WTC11 (cell line): ENCODE measurements around the gene AHRR. TPM values are rescaled to one million over a fixed set of nuclear protein-coding genes. Genes with fewer than 3 reads are reported as not detected.
A peak's percentile ranks its signal among the peaks of the same experiment; 100 is the strongest.
"Not testable (repeated sequence)": the region's sequence is repeated elsewhere in the genome, so short reads cannot be mapped to it uniquely, and the experiment has no call there.

ENCODE experiments used
- ATAC-seq: fragments of 200-7000 bp; cut with Tn5 transposase; 2 replicates; pipeline ENCODE4 v1.10.0; 2021; ENCODE audit warnings: mild to moderate bottlenecking, moderate library complexity
- CTCF ChIA-PET: fragments of 300-600 bp; sonication (Branson Sonifier 250); formaldehyde crosslinking; loops from one replicate; lab custom pipeline; 2021; ENCODE audit warnings: antibody characterized with exemption; lab: Charles Lee
- POLR2A ChIA-PET: fragments of 350-600 bp; sonication (Branson Sonifier 250); formaldehyde crosslinking; loops from one replicate; lab custom pipeline; 2021; ENCODE audit warnings: antibody characterized with exemption; lab: Charles Lee
- DNase-seq: peaks from one replicate; pipeline ENCODE4 v3.0.0; 2021; ENCODE audit warnings: low spot score
- H3K27ac Mint-ChIP-seq: 2 replicates; pipeline ENCODE4 v1.8.0; 2021; ENCODE audit warnings: mixed read lengths
- H3K27me3 Mint-ChIP-seq: 2 replicates; pipeline ENCODE4 v1.8.0; 2021; ENCODE audit warnings: low read depth, mild to moderate bottlenecking, moderate library complexity, mixed read lengths
- H3K36me3 Mint-ChIP-seq: 2 replicates; pipeline ENCODE4 v1.8.0; 2021; ENCODE audit warnings: mixed read lengths
- H3K4me1 Mint-ChIP-seq: 2 replicates; pipeline ENCODE4 v1.8.0; 2022; ENCODE audit warnings: mixed read lengths
- H3K4me3 Mint-ChIP-seq: 2 replicates; pipeline ENCODE4 v1.8.0; 2021; ENCODE audit warnings: mild to moderate bottlenecking, moderate library complexity, mixed read lengths
- H3K9me3 Mint-ChIP-seq: 2 replicates; pipeline ENCODE4 v1.8.0; 2021; ENCODE audit warnings: mixed read lengths
- CREB1 ChIP-seq: sonication (generic); formaldehyde crosslinking; IDR thresholded peaks from 2 replicates; pipeline ENCODE4 v1.8.0; 2023; ENCODE audit warnings: mild to moderate bottlenecking, missing genetic modification reagents
- FOXJ3 ChIP-seq: sonication (generic); formaldehyde crosslinking; IDR thresholded peaks from 2 replicates; pipeline ENCODE4 v1.9.0; 2021; ENCODE audit warnings: missing genetic modification reagents, mild to moderate bottlenecking, borderline replicate concordance
- GTF2I ChIP-seq: fragments of 250-450 bp; sonication (Bioruptor Pico); conservative IDR thresholded peaks from 2 replicates; pipeline ENCODE4 v1.4.0; 2021; ENCODE audit warnings: mild to moderate bottlenecking
- JAZF1 ChIP-seq: fragments of 250-450 bp; sonication (Bioruptor Pico); IDR thresholded peaks from 2 replicates; pipeline ENCODE4 v1.9.0; 2021; ENCODE audit warnings: moderate library complexity, mild to moderate bottlenecking, inconsistent platforms
- NFE2L1 ChIP-seq: sonication (generic); formaldehyde crosslinking; IDR thresholded peaks from 2 replicates; pipeline ENCODE4 v1.8.1; 2023; ENCODE audit warnings: missing genetic modification reagents
- NR2C2 ChIP-seq: sonication (generic); formaldehyde crosslinking; IDR thresholded peaks from 2 replicates; pipeline ENCODE4 v1.8.0; 2022; ENCODE audit warnings: mild to moderate bottlenecking, missing genetic modification reagents
- OVOL2 ChIP-seq: fragments of 250-450 bp; sonication (Bioruptor Pico); IDR thresholded peaks from 2 replicates; pipeline ENCODE4 v1.9.0; 2021; ENCODE audit warnings: mild to moderate bottlenecking, borderline replicate concordance
- RELA ChIP-seq: sonication (generic); formaldehyde crosslinking; IDR thresholded peaks from 2 replicates; pipeline ENCODE4 v1.8.1; 2022; ENCODE audit warnings: missing genetic modification reagents, mild to moderate bottlenecking, borderline replicate concordance
- SMAD3 ChIP-seq: sonication (generic); formaldehyde crosslinking; IDR thresholded peaks from 2 replicates; pipeline ENCODE4 v1.8.0; 2022; ENCODE audit warnings: missing genetic modification reagents, mild to moderate bottlenecking, borderline replicate concordance
- SOX15 ChIP-seq: fragments of 250-450 bp; sonication (Bioruptor Pico); IDR thresholded peaks from 2 replicates; pipeline ENCODE4 v1.9.0; 2021; ENCODE audit warnings: mild to moderate bottlenecking
- TEAD1 ChIP-seq: sonication (generic); formaldehyde crosslinking; IDR thresholded peaks from 2 replicates; pipeline ENCODE4 v1.8.0; 2022; ENCODE audit warnings: mild to moderate bottlenecking, missing genetic modification reagents
- ZNF263 ChIP-seq: sonication (generic); formaldehyde crosslinking; IDR thresholded peaks from 2 replicates; pipeline ENCODE4 v1.8.1; 2022; ENCODE audit warnings: low read depth, mild to moderate bottlenecking, moderate library complexity, missing genetic modification reagents
- ZNF317 ChIP-seq: sonication (generic); formaldehyde crosslinking; IDR thresholded peaks from 2 replicates; pipeline ENCODE4 v1.8.1; 2023; ENCODE audit warnings: low read depth, mild to moderate bottlenecking, moderate library complexity, missing genetic modification reagents, borderline replicate concordance
- ZNF416 ChIP-seq: fragments of 250-450 bp; sonication (Bioruptor Pico); IDR thresholded peaks from 2 replicates; pipeline ENCODE4 v1.9.0; 2021; ENCODE audit warnings: mild to moderate bottlenecking, inconsistent platforms
- total RNA-seq: library from RNA; stranded (reverse); gene quantifications from 3 replicates; pipeline ENCODE4 v1.2.3, GENCODE V29; 2021
- TF ChIP-seq, protein P1 (sequence below): sonication (generic); formaldehyde crosslinking; IDR thresholded peaks from 2 replicates; pipeline ENCODE4 v1.8.1; 2023; ENCODE audit warnings: mild to moderate bottlenecking, missing genetic modification reagents, moderate library complexity
- TF ChIP-seq, protein P2 (sequence below): sonication (generic); formaldehyde crosslinking; IDR thresholded peaks from 2 replicates; pipeline ENCODE4 v1.8.1; 2022; ENCODE audit warnings: low read depth, missing genetic modification reagents, borderline replicate concordance
- TF ChIP-seq, protein P3 (sequence below): sonication (generic); formaldehyde crosslinking; IDR thresholded peaks from 2 replicates; pipeline ENCODE4 v1.8.1; 2022; ENCODE audit warnings: mild to moderate bottlenecking, missing genetic modification reagents, moderate library complexity, borderline replicate concordance
- TF ChIP-seq, protein P4 (sequence below): fragments of 250-450 bp; sonication (Bioruptor Pico); IDR thresholded peaks from 2 replicates; pipeline ENCODE4 v1.9.0; 2021; ENCODE audit warnings: mild to moderate bottlenecking
- TF ChIP-seq, protein P5 (sequence below): fragments of 250-450 bp; sonication (Bioruptor Pico); IDR thresholded peaks from 2 replicates; pipeline ENCODE4 v2.1.2; 2022; ENCODE audit warnings: mild to moderate bottlenecking, moderate library complexity
- TF ChIP-seq, protein P6 (sequence below): sonication (generic); formaldehyde crosslinking; IDR thresholded peaks from 2 replicates; pipeline ENCODE4 v1.8.0; 2022; ENCODE audit warnings: mild to moderate bottlenecking, missing genetic modification reagents
- TF ChIP-seq, protein P7 (sequence below): sonication (generic); formaldehyde crosslinking; IDR thresholded peaks from 2 replicates; pipeline ENCODE4 v1.8.0; 2022; ENCODE audit warnings: mild to moderate bottlenecking, missing genetic modification reagents

AHRR gene
- total RNA-seq, 1 experiment from 2014 or later, result 4.5 TPM

DNA sequence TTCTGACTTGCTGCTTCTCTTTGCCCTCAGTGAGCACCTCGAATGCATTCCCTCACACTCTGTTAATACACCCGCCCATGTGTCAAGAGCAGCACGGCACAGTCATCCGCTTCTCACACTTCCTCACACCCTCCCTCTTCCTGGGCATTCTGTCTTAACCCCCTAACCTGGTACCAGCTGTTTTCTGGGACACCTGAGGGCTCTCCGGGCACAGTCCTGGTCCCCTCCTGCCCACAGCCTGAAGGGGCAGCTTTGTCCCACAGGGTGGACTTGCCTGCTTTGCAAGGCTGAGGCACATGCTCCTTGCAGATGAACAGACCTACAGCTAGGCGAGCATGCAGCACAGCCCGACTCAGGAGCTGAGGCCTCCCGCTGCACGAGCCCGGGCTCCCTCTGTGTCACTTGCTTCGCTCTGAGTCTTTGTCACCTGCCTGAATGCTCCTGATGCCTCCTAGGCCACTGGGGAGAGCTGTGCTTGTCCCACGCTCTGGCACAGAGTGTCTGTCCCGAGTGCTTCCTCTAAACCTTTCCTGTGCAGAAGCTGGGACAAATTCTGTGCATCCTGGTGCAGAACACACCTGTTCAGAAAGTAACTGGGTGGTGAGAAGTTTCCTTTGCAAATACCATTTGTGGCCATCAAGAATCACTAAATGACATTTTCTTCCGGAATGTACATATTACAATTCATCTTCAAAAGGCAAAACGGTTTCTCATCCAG lies 47.8 kb downstream of the AHRR start (continued):
- TF ChIP-seq, protein P1, sequence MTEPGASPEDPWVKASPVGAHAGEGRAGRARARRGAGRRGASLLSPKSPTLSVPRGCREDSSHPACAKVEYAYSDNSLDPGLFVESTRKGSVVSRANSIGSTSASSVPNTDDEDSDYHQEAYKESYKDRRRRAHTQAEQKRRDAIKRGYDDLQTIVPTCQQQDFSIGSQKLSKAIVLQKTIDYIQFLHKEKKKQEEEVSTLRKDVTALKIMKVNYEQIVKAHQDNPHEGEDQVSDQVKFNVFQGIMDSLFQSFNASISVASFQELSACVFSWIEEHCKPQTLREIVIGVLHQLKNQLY, result no peak
- TF ChIP-seq, protein P2, sequence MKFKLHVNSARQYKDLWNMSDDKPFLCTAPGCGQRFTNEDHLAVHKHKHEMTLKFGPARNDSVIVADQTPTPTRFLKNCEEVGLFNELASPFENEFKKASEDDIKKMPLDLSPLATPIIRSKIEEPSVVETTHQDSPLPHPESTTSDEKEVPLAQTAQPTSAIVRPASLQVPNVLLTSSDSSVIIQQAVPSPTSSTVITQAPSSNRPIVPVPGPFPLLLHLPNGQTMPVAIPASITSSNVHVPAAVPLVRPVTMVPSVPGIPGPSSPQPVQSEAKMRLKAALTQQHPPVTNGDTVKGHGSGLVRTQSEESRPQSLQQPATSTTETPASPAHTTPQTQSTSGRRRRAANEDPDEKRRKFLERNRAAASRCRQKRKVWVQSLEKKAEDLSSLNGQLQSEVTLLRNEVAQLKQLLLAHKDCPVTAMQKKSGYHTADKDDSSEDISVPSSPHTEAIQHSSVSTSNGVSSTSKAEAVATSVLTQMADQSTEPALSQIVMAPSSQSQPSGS (CRISPR knock-in tag), result no peak
- TF ChIP-seq SOX15 (CRISPR knock-in tag) (no peak), ZNF317 (CRISPR knock-in tag) (no peak), ZNF416 (CRISPR knock-in tag) (no peak), FOXJ3 (CRISPR knock-in tag) (no peak), GTF2I (CRISPR knock-in tag) (no peak), NFE2L1 (CRISPR knock-in tag) (no peak), OVOL2 (no peak), JAZF1 (CRISPR knock-in tag) (no peak)
- TF ChIP-seq, protein P3, sequence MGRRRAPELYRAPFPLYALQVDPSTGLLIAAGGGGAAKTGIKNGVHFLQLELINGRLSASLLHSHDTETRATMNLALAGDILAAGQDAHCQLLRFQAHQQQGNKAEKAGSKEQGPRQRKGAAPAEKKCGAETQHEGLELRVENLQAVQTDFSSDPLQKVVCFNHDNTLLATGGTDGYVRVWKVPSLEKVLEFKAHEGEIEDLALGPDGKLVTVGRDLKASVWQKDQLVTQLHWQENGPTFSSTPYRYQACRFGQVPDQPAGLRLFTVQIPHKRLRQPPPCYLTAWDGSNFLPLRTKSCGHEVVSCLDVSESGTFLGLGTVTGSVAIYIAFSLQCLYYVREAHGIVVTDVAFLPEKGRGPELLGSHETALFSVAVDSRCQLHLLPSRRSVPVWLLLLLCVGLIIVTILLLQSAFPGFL (CRISPR knock-in tag), result no peak
- TF ChIP-seq, protein P4, sequence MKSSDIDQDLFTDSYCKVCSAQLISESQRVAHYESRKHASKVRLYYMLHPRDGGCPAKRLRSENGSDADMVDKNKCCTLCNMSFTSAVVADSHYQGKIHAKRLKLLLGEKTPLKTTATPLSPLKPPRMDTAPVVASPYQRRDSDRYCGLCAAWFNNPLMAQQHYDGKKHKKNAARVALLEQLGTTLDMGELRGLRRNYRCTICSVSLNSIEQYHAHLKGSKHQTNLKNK (CRISPR knock-in tag), result no peak
- TF ChIP-seq, all 79 proteins: peak for 0

DNA sequence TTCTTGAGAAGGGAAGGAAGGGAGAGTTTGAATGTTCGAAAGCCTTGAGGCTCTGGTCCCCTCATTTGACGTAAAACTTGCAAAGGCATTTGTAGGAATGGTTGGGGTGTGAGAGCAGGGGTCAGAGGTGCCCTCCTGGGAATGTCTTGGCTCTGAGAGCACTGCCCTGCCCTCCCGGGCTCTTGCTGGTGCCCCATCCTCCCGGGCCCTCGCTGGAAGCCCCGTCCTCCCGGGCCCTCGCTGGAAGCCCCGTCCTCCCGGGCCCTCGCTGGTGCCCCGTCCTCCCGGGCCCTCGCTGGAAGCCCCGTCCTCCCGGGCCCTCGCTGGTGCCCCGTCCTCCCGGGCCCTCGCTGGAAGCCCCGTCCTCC lies 48.3 kb downstream of the AHRR start:
- ChIA-PET POLR2A (interaction anchor here (0.7 kb wide), 2 partner anchors 50 to 100 kb away, joined by 3 read pairs; no protein-coding TSS in a partner anchor), CTCF (interaction anchor here (0.6 to 1.9 kb wide), 5 partner anchors 20 to 77 kb away, joined by 3 to 10 read pairs (median 4); no protein-coding TSS in a partner anchor)
- not testable (repeated sequence) for ATAC-seq, H3K9me3 Mint-ChIP-seq, H3K4me3 Mint-ChIP-seq, H3K36me3 Mint-ChIP-seq, H3K27me3 Mint-ChIP-seq, H3K27ac Mint-ChIP-seq, H3K4me1 Mint-ChIP-seq
- peak; percentile 6 for DNase-seq

DNA sequence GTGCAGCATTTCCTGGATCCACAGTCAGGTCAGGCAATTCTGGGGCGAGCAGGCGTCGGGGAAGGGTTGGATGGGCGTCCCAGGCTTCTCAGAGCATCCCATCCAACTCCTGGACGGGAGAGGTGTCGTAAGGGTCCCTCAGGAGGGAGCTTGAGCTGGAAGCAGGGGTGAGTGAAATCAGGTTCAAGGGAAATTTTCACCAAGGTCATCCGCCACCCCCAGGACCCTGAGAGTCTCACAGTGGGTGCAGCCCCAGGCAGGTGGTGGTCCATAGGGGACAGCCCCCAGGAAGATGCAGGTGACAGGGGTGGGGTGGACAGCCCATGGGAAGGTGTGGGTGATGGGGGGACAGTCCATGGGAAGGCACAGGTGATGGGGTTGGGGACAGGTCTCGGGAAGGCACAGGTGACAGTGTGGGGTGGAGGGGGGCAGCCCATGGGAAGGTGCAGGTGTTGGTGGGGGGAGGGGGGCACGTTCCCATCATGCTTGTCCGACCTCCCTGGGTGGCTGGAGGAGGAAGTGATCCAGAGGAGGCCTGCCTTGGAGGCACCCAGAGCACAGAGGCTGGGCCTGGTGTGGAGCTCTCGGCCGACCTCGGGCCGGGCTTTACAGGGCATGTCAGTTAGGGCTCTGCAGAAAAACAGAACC lies 48.9 kb downstream of the AHRR start:
- Mint-ChIP-seq H3K4me1 (peaks cover 2% of the 10 kb centered on the region; the same call in 1 of the 2 replicates), H3K36me3 (no peaks in the 10 kb centered on the region), H3K27ac (no peak overlapping the region), H3K9me3 (no peaks in the 10 kb centered on the region), H3K4me3 (no peak overlapping the region), H3K27me3 (peaks cover 13% of the 10 kb centered on the region)
- TF ChIP-seq OVOL2 (no peak), FOXJ3 (CRISPR knock-in tag) (no peak), ZNF263 (CRISPR knock-in tag) (no peak), ZNF416 (CRISPR knock-in tag) (no peak), SMAD3 (CRISPR knock-in tag) (no peak), TEAD1 (CRISPR knock-in tag) (no peak), CREB1 (CRISPR knock-in tag) (no peak), NR2C2 (CRISPR knock-in tag) (no peak), RELA (no peak)
- TF ChIP-seq, protein P5, sequence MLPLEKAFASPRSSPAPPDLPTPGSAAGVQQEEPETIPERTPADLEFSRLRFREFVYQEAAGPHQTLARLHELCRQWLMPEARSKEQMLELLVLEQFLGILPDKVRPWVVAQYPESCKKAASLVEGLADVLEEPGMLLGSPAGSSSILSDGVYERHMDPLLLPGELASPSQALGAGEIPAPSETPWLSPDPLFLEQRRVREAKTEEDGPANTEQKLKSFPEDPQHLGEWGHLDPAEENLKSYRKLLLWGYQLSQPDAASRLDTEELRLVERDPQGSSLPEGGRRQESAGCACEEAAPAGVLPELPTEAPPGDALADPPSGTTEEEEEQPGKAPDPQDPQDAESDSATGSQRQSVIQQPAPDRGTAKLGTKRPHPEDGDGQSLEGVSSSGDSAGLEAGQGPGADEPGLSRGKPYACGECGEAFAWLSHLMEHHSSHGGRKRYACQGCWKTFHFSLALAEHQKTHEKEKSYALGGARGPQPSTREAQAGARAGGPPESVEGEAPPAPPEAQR (CRISPR knock-in tag), result no peak
- TF ChIP-seq, protein P6, sequence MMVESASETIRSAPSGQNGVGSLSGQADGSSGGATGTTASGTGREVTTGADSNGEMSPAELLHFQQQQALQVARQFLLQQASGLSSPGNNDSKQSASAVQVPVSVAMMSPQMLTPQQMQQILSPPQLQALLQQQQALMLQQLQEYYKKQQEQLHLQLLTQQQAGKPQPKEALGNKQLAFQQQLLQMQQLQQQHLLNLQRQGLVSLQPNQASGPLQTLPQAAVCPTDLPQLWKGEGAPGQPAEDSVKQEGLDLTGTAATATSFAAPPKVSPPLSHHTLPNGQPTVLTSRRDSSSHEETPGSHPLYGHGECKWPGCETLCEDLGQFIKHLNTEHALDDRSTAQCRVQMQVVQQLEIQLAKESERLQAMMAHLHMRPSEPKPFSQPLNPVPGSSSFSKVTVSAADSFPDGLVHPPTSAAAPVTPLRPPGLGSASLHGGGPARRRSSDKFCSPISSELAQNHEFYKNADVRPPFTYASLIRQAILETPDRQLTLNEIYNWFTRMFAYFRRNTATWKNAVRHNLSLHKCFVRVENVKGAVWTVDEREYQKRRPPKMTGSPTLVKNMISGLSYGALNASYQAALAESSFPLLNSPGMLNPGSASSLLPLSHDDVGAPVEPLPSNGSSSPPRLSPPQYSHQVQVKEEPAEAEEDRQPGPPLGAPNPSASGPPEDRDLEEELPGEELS (CRISPR knock-in tag), result no peak
- TF ChIP-seq, protein P7, sequence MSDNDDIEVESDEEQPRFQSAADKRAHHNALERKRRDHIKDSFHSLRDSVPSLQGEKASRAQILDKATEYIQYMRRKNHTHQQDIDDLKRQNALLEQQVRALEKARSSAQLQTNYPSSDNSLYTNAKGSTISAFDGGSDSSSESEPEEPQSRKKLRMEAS, result no peak
- DNase-seq (peak; percentile 11), ATAC-seq (no peak)
- CTCF ChIA-PET, result interaction anchor here (1.1 to 2.4 kb wide), 3 partner anchors 21 to 53 kb away, joined by 3 to 15 read pairs (median 4); no protein-coding TSS in a partner anchor
- POLR2A ChIA-PET, result no interaction called here
